Stromal cell of bone marrow (primary cell): ENCODE data around the gene ABI3.
"Not testable (repeated sequence)": the region's sequence is repeated elsewhere in the genome, so short reads cannot be mapped to it uniquely, and the experiment has no call there.

Experiments used
- DNase-seq: peaks from one replicate; pipeline ENCODE4 v3.0.0-alpha.2; 2012; ENCODE audit warnings: low read depth

Gene ABI3

DNA sequence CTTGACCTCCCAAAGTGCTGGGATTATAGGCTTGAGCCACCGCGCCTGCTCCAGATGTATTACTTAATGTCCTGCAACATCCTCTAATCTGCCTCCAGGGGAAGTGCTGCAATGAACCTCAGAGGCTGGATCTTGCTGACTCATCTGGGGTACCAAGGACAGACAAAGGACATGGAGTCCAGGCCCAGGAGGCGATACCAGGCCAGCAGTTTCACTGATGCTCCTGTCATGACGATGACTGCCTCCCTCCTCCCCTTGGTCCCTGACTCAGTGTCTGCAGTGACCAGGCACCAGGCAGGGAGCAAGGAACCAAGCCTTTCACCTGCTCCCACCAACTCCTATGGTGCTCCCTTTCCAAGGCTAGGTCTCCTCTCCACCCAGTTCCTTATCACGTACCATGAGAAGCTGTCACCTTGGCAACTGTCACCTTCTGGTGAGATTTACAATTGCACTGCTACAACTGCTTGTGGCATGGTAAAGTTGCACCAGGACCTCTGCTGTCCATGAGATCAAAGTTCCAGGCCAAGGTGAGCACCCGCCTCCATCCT, 41.7 kb downstream of the ABI3 start:
- DNase-seq = no peak

GRCh38 chr17:49254066-49254465, 43.6 kb downstream of the ABI3 start:
- DNase-seq = no peak

DNA sequence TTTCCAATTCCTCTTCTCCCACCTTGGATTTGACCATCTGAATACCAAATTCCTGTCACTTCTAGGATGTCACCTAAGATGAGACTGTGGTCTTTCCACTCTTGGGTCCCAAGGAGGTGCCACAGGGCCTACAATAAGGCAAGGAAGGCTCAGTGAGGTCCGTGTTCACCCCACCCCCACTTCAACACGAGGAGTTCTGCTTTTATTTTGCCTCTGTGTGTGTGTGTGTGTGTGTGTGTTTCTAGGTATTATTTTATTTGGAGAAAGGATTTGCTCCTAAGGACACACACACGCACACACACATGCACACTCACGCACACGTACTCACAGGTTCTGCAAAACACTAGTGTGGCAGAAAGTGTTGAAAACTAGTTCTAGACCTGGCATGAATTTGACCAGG, 44.6 kb downstream of the ABI3 start:
- DNase-seq = no peak

- DNase-seq = no peak
Measured at GRCh38 chr17:49258394-49258793, 47.9 kb downstream of the ABI3 start.

- DNase-seq = no peak
Measured at GRCh38 chr17:49259663-49260010, 49.1 kb downstream of the ABI3 start.

- DNase-seq = peak; percentile 81
Measured at GRCh38 chr17:49260011-49260816, 49.7 kb downstream of the ABI3 start.

DNA sequence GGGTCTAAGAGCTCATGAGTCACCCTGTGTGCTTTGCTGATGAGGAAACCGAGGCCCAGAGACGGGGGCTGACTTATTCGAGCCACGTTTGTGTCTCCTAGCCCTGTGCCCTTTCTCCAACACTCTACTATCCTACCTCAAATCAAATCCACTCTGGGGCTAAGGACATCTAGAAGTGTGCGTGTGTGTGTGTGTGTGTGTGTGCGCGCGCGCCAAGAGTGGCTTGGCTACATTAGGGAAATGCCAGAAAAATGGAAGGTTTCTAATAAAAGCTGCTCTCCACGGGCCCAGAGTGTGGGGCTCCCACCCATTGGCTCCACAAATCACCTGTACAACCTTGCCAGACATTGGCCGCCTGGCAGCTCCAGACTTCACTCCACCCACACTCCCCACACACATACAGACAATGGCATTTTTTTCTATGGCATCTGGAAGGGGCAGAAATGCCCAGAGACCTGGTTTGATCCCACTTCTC, 50.3 kb downstream of the ABI3 start:
- no peak for DNase-seq

- DNase-seq = not testable (repeated sequence)
Measured at GRCh38 chr17:49261540-49261939, 51.0 kb downstream of the ABI3 start.

GRCh38 chr17:49266233-49266632, 55.7 kb downstream of the ABI3 start:
- no peak for DNase-seq

- DNase-seq = no peak
Measured at GRCh38 chr17:49267912-49268311, 57.4 kb downstream of the ABI3 start.

GRCh38 chr17:49269356-49269755, 58.8 kb downstream of the ABI3 start:
- DNase-seq = no peak
